Activated CD8-positive, alpha-beta memory T cell treated with anti-CD3 and anti-CD28 coated beads for 1 hour (primary cell): ENCODE measurements around the gene MAST2.
"Not testable (repeated sequence)": the region's sequence is repeated elsewhere in the genome, so short reads cannot be mapped to it uniquely, and the experiment has no call there.

Source experiments
- DNase-seq, 2 donors: peaks; one replicate each; pipeline ENCODE4 v3.0.0-alpha.2; 2020; ENCODE audit warnings: low read depth in 1 of 2; ENCODE audit errors: extremely low read depth in 1 of 2

The MAST2 gene

DNA sequence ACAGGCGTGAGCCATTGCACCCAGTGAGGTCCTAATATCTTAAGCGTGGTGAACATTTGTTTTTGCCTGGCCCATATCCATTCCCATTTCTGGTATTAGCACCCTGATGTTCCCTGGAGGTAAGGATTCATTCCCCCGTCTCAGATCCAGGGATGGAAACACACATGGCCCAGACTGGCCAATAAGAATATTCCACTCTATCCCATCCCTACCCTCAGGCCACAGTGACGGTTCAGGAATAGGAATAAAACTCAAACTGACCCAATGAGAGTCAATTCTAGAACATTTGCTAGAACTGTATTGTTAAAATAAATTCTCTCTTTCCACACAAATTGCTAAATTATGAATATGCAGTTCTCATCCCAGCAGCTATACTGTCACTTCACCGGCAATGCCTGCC, 252.9 kb downstream of the MAST2 start:
- DNase-seq: no peak

DNA sequence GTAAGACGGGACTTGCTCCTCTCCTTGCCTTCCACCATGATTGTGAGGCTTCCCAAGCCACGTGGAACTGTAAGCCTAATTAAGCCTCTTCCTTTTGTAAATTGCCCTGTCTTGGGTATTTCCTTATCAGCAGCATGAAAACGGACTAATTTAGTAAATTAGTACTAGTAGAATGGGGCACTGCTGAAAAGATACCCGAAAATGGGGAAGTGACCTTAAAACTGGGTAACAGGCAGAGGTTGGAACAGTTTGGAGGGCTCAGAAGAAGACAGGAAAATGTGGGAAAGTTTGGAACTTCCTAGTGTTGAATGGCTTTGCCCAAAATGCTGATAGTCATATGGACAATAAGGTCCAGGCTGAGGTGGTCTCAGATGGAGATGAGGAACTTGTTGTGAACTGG, 253.8 kb downstream of the MAST2 start:
- not testable (repeated sequence) for DNase-seq

DNA sequence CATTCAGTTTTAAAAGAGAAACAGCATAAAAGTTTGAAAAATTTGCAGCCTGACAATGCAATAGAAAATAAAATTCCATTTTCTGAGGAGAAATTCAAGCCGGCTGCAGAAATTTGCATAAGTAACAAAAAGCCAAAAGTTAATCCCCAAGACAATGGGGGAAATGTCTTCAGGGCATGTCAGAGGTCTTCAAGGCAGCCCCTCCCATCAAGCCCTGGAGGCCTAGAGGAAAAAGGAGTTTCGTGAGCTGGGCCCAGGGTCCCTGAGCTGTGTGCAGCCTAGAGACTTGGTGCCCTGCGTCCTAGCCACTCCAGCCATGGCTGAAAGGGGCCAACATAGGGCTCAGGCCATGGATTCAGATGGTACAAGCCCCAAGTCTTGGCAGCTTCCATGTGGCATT, 254.4 kb downstream of the MAST2 start:
- no peak for DNase-seq

DNA sequence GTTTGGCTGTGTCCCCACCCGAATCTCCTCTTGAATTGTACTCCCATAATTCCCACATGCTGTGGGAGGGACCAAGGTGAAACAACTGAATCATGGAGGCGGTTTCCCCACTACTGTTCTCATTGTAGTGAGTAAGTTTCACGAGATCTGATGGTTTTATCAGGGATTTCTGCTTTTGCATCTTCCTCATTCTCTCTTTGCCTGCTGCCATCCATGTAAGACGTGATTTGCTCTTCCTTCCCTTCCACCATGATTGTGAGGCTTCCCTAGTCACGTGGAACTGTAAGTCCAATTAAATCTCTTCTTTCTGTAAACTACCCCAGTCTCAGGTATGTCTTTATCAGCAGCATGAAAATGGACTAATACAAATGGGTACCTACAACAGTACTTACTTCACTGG, 255.5 kb downstream of the MAST2 start:
- no peak for DNase-seq

DNA sequence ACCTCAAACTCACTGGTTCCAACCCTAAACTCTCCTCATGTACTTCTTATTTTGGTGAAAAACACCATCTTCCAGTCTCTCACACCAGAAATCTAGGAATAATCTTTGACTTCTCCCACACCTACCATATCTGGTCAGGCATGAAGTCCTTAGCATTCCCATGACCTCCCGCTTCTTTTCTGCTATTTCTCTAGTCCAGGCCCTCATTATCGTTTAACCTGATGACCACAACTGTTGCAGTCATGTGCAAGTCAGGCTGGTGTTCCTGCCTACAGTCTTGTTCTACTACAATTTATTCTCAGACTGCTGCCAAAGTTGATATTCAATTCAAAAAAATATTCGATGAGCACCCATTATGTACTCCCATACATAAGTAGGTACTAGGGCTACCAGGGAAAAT, 257.7 kb downstream of the MAST2 start:
- DNase-seq: no peak

DNA sequence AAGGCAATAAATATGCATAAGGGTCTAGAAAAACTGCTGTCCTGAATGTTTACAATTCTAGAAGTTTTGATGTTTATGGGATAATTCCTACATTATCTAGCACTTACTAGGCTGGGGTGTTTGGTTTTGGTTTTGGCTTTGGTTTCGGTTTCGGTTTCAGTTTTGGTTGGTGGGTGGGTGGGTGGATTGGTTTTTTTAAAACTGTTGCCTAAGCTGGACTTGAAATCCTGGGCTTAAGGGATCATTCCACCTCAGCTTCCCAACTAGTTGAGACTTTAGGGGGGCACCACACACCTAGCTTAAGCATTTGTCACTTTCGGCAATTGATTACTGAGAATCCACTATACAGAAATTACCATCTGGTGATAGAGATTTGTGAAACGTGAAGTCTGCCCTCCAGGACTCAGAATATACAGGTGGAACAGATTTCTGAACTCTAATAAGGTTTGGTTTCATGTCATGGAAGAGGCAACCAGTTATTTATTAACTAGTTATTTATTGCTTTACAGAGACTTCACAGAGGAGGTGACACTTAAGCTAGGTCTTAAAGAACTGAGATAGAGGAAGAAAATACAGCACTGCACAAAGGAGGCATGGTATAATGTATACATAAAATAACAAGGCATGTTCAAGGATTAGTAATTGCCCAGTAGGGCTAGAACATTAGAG, 259.4 kb downstream of the MAST2 start:
- no peak for DNase-seq

DNA sequence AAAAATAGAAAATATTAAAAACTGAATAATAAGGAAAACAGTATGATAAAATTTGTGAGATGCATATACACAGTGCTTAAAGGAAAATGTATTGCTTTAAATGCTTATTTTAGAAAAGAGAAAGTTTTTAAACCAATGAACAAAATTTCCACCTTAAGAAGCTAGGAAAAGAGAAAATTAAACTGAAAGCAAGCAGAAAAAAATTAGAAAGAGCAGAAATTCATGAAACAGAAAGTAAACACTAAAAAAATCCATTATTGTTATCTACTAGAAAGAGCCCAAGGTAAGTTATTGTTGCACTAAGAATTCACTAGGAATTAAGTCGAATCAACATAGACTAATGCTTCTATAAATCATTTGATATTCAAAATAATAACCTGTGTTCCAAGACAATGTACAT, 261.3 kb downstream of the MAST2 start:
- DNase-seq: no peak

DNA sequence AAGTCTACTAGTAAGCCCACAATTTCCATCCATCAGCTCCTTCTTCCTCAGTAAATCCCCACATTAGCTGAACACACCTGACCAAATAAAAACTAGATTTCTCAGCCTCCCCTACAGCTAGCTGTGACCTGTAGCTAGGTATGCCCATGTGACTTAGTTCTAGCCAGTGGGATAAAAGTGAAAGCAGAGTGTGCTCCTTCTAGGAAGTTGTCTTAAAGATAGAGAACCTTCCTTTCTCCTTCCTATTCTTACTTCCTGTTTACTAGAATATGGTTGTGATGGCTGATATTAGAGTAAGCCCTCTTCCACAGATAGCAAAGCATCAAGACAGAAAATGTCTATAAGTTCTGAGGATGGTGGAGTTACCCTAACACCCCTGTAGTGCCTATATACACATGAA, 262.0 kb downstream of the MAST2 start:
- DNase-seq: no peak

DNA sequence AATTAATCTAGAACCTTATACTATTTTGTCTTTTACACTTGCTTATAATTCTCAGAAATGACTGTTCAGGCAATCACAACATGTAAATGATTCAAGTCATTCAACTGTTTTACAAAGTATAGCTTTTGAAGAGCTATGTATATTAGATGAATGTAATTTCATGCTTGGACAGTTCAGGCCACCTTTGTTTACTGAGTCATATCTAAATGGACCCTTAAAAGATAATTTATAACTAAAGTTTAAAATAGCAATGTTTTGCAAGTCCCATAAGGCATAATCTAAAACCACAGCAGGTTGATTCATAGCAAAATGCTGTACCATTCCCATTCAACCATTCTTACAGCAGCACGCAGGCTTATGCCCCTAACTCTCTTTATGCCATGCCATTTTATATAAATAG, 264.2 kb downstream of the MAST2 start:
- DNase-seq: no peak

DNA sequence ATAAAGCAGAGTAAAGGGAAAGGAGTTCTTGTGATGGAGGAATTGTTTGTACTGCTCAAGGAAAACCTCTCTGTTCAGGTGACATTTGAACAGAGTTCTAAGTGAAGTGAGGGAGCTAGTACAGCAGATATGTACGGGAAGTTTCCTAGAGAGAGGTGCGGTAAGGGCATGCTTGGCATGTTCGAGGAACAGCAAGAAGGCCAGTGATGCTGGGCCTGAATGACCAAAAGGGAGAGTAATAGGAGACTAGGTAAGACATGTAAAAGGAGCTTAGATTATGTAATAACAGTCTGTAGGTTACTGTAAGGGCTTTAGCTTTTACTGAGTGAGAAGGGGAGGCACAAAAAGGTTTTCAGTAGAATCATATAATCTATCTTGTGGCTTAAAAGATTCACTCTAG, 265.1 kb downstream of the MAST2 start:
- DNase-seq: no peak

DNA sequence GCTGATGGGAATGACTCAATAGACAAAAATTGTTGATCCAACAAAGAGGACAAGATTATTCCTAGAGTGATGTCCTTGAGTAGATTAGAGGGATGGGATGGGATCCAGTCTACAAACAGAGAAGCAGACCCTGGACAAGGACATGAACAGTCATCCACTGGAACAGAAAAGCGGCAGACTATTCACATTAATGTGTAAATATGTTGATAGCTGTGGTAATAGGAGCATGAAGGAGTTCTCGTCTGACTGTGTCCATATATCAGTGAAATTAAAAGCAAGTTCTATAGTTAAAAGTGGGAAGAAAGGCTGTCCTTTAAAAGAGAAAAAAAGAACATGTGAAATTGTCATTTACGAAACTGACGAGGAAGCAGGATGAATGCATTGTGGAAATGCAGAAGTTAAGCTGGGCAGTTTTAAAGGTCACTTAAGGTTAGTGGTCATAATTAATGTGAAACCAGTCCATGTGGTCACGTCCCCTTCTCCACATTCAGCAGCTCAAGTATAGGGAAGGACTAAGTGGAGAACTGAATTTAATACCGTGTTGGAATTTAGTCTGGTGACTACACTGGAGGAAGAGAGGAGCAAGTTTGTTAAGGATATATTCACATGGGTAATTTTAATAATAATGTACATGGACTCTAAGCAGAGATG, 266.9 kb downstream of the MAST2 start:
- no peak for DNase-seq

DNA sequence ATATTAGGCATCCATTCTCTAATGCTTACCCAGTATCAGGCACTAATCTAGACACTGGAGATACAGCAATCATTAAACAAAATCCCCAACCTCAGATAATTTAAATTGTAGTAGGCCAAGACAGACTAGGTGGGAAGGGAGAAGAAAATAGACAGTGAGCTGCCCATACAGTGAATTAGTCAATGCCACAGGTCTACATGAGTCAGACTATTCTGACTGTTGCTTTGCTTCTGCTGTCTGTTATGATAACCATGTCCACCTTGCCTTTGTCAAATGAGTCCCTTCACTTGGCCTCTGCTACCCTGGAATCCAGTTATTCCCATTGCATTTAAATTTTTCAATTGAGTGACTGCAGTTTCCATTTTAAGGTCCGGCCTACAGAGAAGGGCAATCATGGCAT, 269.6 kb downstream of the MAST2 start:
- no peak for DNase-seq

DNA sequence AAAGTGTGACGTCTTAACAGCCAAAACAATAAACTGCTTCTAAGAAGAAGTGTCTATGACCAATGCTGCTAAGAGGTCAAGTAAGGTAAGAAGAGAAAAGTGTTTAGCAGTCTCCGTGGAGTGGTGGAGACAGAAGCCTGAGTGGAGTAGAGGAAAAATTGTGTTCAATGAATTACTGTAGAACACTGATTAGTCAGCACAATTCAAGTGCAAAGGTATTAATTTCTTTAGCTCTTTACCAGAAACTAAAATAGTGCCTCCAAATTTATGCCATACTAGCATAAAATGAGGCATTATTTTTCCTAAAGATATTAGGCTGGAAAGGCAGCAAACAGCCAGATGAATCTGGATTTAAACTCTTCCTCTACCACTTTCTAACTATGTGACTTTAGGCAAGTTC, 272.9 kb downstream of the MAST2 start:
- no peak for DNase-seq

DNA sequence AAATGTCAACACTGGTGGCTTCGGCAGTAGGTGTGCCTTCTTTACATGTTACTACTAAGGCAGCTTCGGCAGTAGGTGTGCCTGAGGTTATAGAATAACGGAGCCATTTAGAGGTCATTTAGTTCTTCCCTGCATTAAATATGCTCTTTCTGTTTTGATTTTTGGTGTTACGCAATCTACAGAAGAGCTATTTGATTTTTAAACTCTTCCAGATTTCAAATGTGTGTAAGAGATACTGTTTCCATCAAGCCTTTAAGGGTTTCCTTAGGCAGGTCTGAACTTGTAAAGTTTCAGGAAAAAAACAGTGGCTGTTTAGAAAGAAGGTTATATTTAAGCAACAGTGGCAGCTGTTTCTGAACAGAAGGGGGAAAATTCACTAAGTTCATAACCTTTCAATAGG, 274.2 kb downstream of the MAST2 start:
- DNase-seq: no peak

DNA sequence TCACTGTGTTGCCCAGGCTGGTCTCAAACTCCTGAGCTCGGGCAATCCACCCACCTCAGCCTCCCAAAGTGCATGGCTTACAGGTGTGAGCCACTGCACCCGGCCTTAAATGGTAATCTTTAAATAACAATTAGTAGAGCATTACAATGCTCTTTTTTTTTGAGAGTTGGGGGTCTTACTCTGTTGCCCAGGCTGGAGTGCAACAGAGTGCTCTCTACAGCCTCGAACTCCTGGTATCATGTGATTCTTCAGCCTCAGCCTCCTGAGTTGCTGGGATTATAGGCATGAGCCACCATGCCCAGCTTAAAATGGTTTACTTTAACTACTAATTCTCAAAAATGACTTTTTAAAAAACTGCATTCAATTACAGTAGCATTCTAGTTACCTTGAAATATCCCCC, 276.8 kb downstream of the MAST2 start:
- DNase-seq: no peak

DNA sequence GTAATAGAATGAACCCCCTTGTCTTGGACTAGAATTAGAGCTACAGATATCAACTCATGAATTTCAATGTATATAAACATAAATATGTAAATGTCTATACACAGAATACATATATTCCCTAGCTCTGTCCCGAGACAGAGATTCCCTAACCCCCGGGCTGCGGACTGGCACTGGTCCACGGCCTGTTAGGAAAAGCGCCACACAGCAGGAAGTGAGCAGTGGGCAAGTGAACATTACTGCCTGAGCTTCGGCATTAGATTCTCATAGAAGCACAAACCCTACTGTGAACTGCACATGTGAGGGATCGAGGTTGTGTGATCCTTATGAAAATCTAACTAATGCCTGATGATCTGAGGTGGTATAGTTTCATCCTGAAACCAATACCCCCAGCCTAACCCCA, 277.8 kb downstream of the MAST2 start:
- DNase-seq: no peak

DNA sequence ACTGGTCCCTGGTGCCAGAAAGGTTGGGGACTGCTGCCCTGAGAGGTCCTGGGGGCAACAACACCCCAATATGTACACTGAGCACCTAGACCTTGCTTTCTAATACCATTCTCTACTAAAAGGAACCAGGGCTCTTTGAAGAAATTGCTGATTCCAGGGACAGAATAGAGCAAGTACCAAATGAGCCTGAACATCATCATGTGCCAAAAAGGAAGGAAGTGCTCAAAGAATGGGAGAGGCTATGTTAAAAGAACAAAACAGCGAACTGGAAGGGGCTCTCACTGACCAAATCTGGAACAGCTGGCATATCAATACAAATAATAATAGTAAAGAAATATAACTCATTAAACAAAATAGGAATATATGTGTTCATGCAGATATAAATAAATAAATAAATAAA, 278.2 kb downstream of the MAST2 start:
- DNase-seq: no peak

DNA sequence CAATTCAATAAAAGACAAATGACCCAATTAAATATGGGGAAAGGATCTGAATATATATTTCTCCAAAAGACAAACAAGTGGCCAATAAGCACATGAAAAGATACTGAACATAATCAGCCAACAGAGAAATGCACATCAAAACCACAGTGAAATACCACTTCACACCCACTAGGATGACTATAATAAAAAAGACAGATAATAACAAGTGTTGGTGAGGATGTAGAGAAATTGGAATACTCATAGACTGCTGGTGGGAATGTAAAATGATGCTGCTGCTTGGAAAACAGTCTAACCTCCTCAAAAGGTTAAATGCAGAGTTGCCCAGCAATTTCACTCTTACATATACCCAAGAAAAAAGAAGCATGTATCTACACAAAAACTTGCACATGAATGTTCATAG, 280.2 kb downstream of the MAST2 start:
- DNase-seq: no peak

DNA sequence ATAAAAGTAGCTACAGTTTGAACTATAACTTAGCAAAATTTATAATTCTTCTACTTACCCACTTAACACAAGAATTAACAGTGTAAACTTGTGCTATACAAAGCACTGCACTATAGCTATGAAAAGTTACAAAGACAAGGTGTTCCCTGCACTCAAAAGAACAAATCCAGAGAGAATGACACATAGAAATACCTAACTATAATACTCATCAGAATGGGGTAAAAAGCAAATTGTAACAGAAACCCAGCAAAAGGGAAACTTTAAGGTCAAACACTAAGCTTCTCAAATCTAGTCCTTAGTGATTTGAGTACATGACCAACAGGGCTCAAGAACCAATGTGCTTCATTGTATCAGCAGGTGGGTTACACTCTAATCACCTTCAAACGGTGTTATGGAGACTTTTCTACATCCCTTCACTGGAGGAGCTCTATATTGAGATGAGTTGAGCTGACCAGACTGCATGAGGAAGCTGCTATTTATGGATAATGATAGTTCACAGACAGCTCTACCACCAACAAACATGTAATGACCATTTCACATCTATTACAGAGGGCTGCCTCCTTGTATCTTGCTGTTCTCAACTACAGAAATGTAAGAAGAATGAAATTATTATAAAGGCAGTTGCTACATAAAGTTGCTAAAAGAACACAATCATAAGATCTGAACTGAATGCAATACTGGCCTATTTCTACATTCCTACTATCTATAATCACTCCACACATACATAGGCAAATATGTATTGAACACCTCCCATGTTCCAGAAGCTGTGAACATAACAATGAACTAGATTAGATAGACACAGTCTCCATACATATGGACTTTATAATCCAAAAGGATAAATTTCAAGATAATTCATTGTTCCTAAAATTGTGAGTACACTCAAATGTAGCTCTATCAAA, 281.4 kb downstream of the MAST2 start:
- no peak for DNase-seq
